ENCODE measurements around the gene COPB2. TPM values are rescaled to one million over a fixed set of nuclear protein-coding genes. Genes with fewer than 3 reads are reported as not detected.
A peak's percentile ranks its signal among the peaks of the same experiment; 100 is the strongest.

COPB2 gene
- total and polyA plus RNA-seq, 10 of the 15 experiments (the other 5 are each of a cell fraction or from before 2014, with no cell fraction given), result 51.3 to 143 (median 116) TPM

- TF ChIP-seq IRF4 (IDR thresholded peaks at IDR 0.05; ENCODE audit: low read depth, low read length) (no peak), POLR2AphosphoS5 (IDR thresholded peaks at IDR 0.05; ENCODE audit: low read length) (no peak)
Observed at GRCh38 chr3:139388821-139389551, 461 bp downstream of the COPB2 start (continued).

- Histone ChIP-seq H3K9ac (ENCODE audit: control insufficient read depth, insufficient read depth, low read length) (no peak overlapping the region), H3K36me3 (ENCODE audit: control insufficient read depth in 2 of 2, insufficient read depth in 2 of 2, low read length in 1 of 2) (no peaks in the 10 kb centered on the region; a peak in 1 of 4 replicates), H3K9me3 (replicated peaks; ENCODE audit: control insufficient read depth, insufficient read depth, low read length) (no peaks in the 10 kb centered on the region; the same call in 2 of the 3 replicates), H3K27me3 (replicated peaks in 1 of 2; ENCODE audit: control insufficient read depth in 2 of 2, insufficient read depth in 2 of 2, low read length in 1 of 2) (no peaks in the 10 kb centered on the region), H3K4me2 (ENCODE audit: control insufficient read depth, insufficient read depth) (peak overlapping the region; percentile 87), H2AFZ (ENCODE audit: control insufficient read depth, low read depth, low read length) (no peak overlapping the region), H4K20me1 (ENCODE audit: control insufficient read depth, insufficient read depth) (no peaks in the 10 kb centered on the region), H3K79me2 (ENCODE audit: control insufficient read depth, insufficient read depth, low read length) (peaks cover 64% of the 10 kb centered on the region), H3K4me3 (peak overlapping the region; percentile 94; the same call in 1 of the 2 replicates), H3K4me1 (ENCODE audit: control insufficient read depth, insufficient read depth, low read length) (peaks cover 4% of the 10 kb centered on the region; the same call in 1 of the 2 replicates), H3K27ac (ENCODE audit: control insufficient read depth, insufficient read depth) (no peak overlapping the region)
- 78% methylated on average over 10 of the region's 10 CpGs for WGBS (ENCODE audit: insufficient coverage, insufficient replicate concordance, low lambda C conversion rate, missing lambda C conversion rate)
- RAD21 ChIA-PET (ENCODE audit: unreplicated experiment), result no interaction called here
- ATAC-seq, result no peak
- intact Hi-C loops (cut with micrococcal nuclease; ENCODE audit: unreplicated experiment), result loop anchor here (5.0 kb wide), 1 partner anchor 36 kb away; no protein-coding TSS in a partner anchor
- no TSS peak for BruUV-seq (replicated peaks)
- FAIRE-seq, result no peak
- in situ Hi-C loops (cut with MboI), result no loop called here
- POLR2A ChIA-PET, result interaction anchor here (0.6 to 1.4 kb wide), 3 partner anchors 25 to 286 kb away, joined by 3 to 4 read pairs (median 3); no protein-coding TSS in a partner anchor
- CTCF ChIA-PET, result no interaction called here
- no peak for DNase-seq (ENCODE audit: low read depth, low spot score)
- SMC1A ChIA-PET (ENCODE audit: uncharacterized antibody, unreplicated experiment), result interaction anchor here (0.6 to 1.3 kb wide), 2 partner anchors 13 to 435 kb away, joined by 3 read pairs; no protein-coding TSS in a partner anchor
- no peak for TF ChIP-seq IRF3 (IDR thresholded peaks at IDR 0.05)
- TF ChIP-seq CEBPB (IDR thresholded peaks at IDR 0.05; ENCODE audit: borderline replicate concordance in 1 of 2, low read depth in 2 of 2, low read length in 2 of 2), result no peak
- TF ChIP-seq IKZF2 (IDR thresholded peaks at IDR 0.05), result no peak
- no peak for TF ChIP-seq ELK1 (IDR thresholded peaks at IDR 0.05; ENCODE audit: low read depth, low read length)
- TF ChIP-seq USF2 (IDR thresholded peaks at IDR 0.05; ENCODE audit: borderline replicate concordance, low read depth, low read length), result no peak
- no peak for TF ChIP-seq ZBTB33 (IDR thresholded peaks at IDR 0.05)
- no peak for TF ChIP-seq ATF3 (IDR thresholded peaks at IDR 0.05; ENCODE audit: borderline replicate concordance, extremely low read depth, low read depth, low read length)
- TF ChIP-seq MEF2B (IDR thresholded peaks at IDR 0.05; ENCODE audit: partially characterized antibody, poor library complexity, severe bottlenecking), result no peak
- no peak for TF ChIP-seq BCLAF1 (IDR thresholded peaks at IDR 0.05)
Observed at GRCh38 chr3:139388077-139388476, 1.4 kb downstream of the COPB2 start.
